NCI-H128 (cell line): ENCODE results near the gene EHD1.

Experiments used
- DNase-seq: peaks from one replicate; lab custom pipeline; 2025; ENCODE audit not compliant: unreplicated experiment; lab: John Stamatoyannopoulos, UW

Gene EHD1

GRCh38 chr11:64802370-64803157 lies 75.9 kb downstream of the EHD1 start:
- DNase-seq: no peak
